ENCODE measurements around the gene TMEFF2. TPM values are rescaled to one million over a fixed set of nuclear protein-coding genes. Genes with fewer than 3 reads are reported as not detected.

Gene TMEFF2
- total RNA-seq, 4 donors from 2014 or later, result 0.16 to 0.46 (median 0.17) TPM; not detected in 1

DNA sequence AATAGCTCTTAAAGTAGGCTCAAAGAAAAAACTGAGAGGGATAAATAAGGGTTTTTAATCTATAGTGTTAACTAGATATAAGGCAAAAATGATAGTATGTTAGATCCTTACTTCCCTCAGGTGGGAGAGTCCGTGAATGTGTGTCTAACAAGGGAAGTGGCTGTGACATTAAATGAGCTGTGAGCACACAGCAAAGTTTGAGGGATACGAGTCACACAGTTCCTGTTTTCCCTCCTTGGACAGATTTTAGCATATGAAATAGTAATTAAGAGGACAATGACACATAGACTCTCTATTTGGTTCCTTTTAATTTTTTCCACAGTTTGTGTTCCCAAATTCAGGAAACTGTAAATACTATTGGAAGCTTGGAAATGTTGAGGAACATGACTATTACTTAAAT is 199.4 kb downstream of the TMEFF2 start:
- TF ChIP-seq, protein P1, sequence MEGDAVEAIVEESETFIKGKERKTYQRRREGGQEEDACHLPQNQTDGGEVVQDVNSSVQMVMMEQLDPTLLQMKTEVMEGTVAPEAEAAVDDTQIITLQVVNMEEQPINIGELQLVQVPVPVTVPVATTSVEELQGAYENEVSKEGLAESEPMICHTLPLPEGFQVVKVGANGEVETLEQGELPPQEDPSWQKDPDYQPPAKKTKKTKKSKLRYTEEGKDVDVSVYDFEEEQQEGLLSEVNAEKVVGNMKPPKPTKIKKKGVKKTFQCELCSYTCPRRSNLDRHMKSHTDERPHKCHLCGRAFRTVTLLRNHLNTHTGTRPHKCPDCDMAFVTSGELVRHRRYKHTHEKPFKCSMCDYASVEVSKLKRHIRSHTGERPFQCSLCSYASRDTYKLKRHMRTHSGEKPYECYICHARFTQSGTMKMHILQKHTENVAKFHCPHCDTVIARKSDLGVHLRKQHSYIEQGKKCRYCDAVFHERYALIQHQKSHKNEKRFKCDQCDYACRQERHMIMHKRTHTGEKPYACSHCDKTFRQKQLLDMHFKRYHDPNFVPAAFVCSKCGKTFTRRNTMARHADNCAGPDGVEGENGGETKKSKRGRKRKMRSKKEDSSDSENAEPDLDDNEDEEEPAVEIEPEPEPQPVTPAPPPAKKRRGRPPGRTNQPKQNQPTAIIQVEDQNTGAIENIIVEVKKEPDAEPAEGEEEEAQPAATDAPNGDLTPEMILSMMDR (IDR thresholded peaks at IDR 0.05), result no peak
- no peak for TF ChIP-seq POLR2A (IDR thresholded peaks at IDR 0.05)
- no peak overlapping the region for H3K4me3 ChIP-seq (ENCODE audit: low read depth, poor library complexity, severe bottlenecking)
- no peak for DNase-seq (ENCODE audit: low spot score in 2 of 2)
- WGBS, 2 donors, result 42 to 59% methylated on average over 2 of the region's 2 CpGs
- intact Hi-C loops (cut with DNase I; ENCODE audit: low total_unique reads), result no loop called here

DNA sequence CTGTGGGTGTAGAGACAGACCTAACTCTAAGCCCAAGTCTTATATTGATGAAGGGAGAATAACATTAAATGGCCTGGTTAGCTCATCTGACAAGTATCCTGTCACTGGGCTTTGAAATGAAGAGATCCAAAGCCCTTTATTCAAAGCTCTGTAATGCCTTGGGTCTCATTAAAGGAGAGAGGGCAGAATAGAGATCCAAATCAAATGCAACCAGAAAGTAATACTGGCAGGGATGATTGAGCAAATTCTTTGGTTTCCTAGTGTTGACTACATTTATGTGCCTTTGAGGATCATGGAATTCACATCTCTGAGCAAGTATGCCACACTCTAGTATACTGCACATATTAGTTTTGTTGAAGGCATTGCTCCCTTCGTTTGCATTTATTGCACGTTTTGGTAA is 200.0 kb downstream of the TMEFF2 start:
- no peak overlapping the region for H3K4me3 ChIP-seq (ENCODE audit: low read depth, poor library complexity, severe bottlenecking)
- intact Hi-C loops (cut with DNase I; ENCODE audit: low total_unique reads), result no loop called here
- no peak for DNase-seq (ENCODE audit: low spot score in 2 of 2)
- TF ChIP-seq POLR2A (IDR thresholded peaks at IDR 0.05), result no peak
- TF ChIP-seq, protein P1 (IDR thresholded peaks at IDR 0.05), result no peak
- 66 to 73% methylated on average over 2 of the region's 2 CpGs for WGBS, 2 donors

DNA sequence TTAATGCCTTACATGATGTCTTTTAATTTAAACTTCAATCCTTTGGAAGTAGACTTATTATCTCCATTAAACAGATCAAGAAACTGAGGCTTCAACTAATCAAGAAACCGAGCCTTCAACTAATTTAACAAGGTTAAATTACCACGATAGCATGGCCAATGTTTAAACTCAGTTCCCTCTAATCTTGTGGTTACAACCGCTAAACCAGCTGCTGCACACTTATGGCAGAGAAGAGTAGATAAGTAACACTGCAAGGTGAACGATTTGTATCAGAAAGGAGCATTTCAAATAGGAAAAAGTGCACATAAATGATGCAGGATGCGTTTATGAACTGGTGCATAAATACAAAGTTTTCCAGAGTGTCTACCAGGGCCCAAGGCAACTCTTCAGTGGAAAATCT is 203.3 kb downstream of the TMEFF2 start:
- 87 to 89% methylated on average over 5 of the region's 5 CpGs for whole genome bisulfite sequencing, 2 donors
- no peak for DNase-seq (ENCODE audit: low spot score in 2 of 2)
- no peak overlapping the region for H3K4me3 ChIP-seq (ENCODE audit: low read depth, poor library complexity, severe bottlenecking)
- intact Hi-C loops (cut with DNase I; ENCODE audit: low total_unique reads), result no loop called here
- TF ChIP-seq, protein P1 (IDR thresholded peaks at IDR 0.05), result no peak
- TF ChIP-seq POLR2A (IDR thresholded peaks at IDR 0.05), result no peak

DNA sequence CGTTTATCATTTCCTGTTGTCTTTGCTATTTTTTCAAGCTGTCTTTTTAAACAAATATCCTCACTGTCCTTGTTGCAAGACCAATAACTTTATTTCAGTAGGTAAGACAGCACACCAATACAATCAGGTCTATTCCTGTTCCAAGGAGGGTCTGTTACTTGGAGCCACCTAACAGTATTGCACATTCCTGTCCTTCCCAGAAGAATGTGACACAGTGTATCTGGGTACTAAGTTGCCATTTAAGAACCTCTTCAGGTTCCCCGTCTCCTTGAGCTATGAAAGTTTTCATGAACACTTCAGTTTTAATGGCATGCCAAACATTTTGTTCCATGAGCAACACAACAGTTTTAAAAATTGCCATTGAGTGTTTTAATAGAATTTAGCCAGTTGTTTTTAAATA is 209.0 kb downstream of the TMEFF2 start:
- 67 to 72% methylated on average over 2 of the region's 2 CpGs for WGBS, 2 donors
- intact Hi-C loops (cut with DNase I; ENCODE audit: low total_unique reads), result no loop called here
- no peak for TF ChIP-seq POLR2A (IDR thresholded peaks at IDR 0.05)
- TF ChIP-seq, protein P1 (IDR thresholded peaks at IDR 0.05), result no peak
- no peak for DNase-seq (ENCODE audit: low spot score in 2 of 2)
- no peak overlapping the region for H3K4me3 ChIP-seq (ENCODE audit: low read depth, poor library complexity, severe bottlenecking)

DNA sequence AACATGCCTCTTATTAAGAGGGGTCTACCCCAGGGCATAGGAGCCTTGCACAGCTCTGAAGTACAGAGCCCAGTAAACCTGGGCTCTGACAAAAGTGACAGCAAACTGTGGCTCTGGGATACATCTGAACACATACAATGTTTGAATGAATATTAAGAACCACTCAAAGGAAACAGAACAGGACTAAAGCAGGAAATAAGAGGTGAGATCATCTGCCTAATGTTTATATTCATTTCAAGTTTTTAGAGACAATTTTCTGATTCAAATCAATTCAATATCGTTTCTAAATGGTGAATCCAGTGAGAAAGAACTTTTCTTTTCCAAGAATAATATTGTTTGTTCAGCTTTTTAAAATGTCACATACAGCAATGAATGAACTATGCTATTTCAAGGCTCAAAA is 211.1 kb downstream of the TMEFF2 start:
- H3K4me3 ChIP-seq (ENCODE audit: low read depth, poor library complexity, severe bottlenecking), result no peak overlapping the region
- no peak for DNase-seq (ENCODE audit: low spot score in 2 of 2)
- 28 to 42% methylated on average over 1 of the region's 1 CpG for WGBS, 2 donors
- TF ChIP-seq, protein P1 (IDR thresholded peaks at IDR 0.05), result no peak
- no peak for TF ChIP-seq POLR2A (IDR thresholded peaks at IDR 0.05)
- intact Hi-C loops (cut with DNase I; ENCODE audit: low total_unique reads), result no loop called here

DNA sequence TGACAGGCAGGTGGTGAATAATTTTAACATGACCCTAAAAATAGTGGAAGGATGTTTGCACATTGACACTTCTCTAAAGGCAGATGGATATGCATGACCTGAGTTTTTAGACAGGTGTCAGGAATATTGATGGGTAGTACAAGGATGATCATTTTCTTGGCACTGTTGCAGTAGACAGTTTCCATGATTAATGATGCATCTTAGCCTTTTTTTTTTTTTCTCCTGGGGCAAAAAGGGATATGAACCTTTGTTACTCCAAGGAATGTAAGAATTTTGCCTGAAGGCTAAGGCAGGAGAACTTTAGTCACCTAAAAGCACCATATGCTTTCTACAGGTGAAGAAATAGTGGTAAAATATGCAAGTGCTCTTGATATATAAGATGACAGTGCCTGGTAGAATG is 211.5 kb downstream of the TMEFF2 start:
- TF ChIP-seq, protein P1 (IDR thresholded peaks at IDR 0.05), result no peak
- no peak for TF ChIP-seq POLR2A (IDR thresholded peaks at IDR 0.05)
- intact Hi-C loops (cut with DNase I; ENCODE audit: low total_unique reads), result no loop called here
- no peak overlapping the region for H3K4me3 ChIP-seq (ENCODE audit: low read depth, poor library complexity, severe bottlenecking)
- no peak for DNase-seq (ENCODE audit: low spot score in 2 of 2)
